GM23338 (cell line): ENCODE data around the gene RNASE11. TPM values are rescaled to one million over a fixed set of nuclear protein-coding genes. Genes with fewer than 3 reads are reported as not detected.

Experiments
- polyA plus RNA-seq: library from polyadenylated mRNA; unstranded; fragments of >200 nt; fragmentation: Nextera tagmentation; extraction: Ambion mirVana; gene quantifications from 2 replicates; pipeline ENCODE4 v1.2.1, GENCODE V29; 2016
- total RNA-seq: library from RNA; depleted of rRNA; stranded (reverse); fragments of >200 nt; shearing (Covaris generic); gene quantifications from 2 replicates; pipeline ENCODE4 v1.2.3, GENCODE V29; 2014; rRNA removed

The RNASE11 gene
- total and polyA plus RNA-seq, 2 experiments from 2014 or later: not detected

Other genes starting within 250 kb of the RNASE11 start
- gene PARP2, start 244.4 kb downstream of the RNASE11 start, total RNA-seq: 27.0 and 27.8 TPM in 2 replicates
- 39.5 and 42.7 TPM in 2 replicates for gene PARP2, start 244.4 kb downstream of the RNASE11 start, polyA plus RNA-seq
- 8.5 and 12.9 TPM in 2 replicates for gene TEP1, start 174.5 kb downstream of the RNASE11 start, total RNA-seq
- 3.0 and 3.2 TPM in 2 replicates for gene TEP1, start 174.5 kb downstream of the RNASE11 start, polyA plus RNA-seq
- gene KLHL33, start 151.8 kb downstream of the RNASE11 start, total RNA-seq: 0.12 and 0.35 TPM in 2 replicates
- gene KLHL33, start 151.8 kb downstream of the RNASE11 start, polyA plus RNA-seq: 0.09 and 0.15 TPM in 2 replicates
- gene OSGEP, start 133.2 kb downstream of the RNASE11 start, total RNA-seq: 59.5 and 62.8 TPM in 2 replicates
- gene OSGEP, start 133.2 kb downstream of the RNASE11 start, polyA plus RNA-seq: 29.0 and 35.1 TPM in 2 replicates
- 216 and 247 TPM in 2 replicates for gene APEX1, start 132.8 kb downstream of the RNASE11 start, total RNA-seq
- gene APEX1, start 132.8 kb downstream of the RNASE11 start, polyA plus RNA-seq: 279 and 291 TPM in 2 replicates
- 24.8 and 26.4 TPM in 2 replicates for gene PIP4P1, start 126.6 kb downstream of the RNASE11 start, total RNA-seq
- gene PIP4P1, start 126.6 kb downstream of the RNASE11 start, polyA plus RNA-seq: 18.9 and 20.9 TPM in 2 replicates
- 72.3 and 102 TPM in 2 replicates for gene PNP, start 118.6 kb downstream of the RNASE11 start, total RNA-seq
- gene PNP, start 118.6 kb downstream of the RNASE11 start, polyA plus RNA-seq: 56.1 and 60.7 TPM in 2 replicates
- gene RNASE10, start 82.5 kb downstream of the RNASE11 start, total RNA-seq: not detected in 2 replicates
- 0.65 and 0.82 TPM in 2 replicates for gene RNASE10, start 82.5 kb downstream of the RNASE11 start, polyA plus RNA-seq
- 0.24 and 0.74 TPM in 2 replicates for gene RNASE9, start 27.0 kb downstream of the RNASE11 start, total RNA-seq
- not detected in 2 replicates for gene RNASE9, start 27.0 kb downstream of the RNASE11 start, polyA plus RNA-seq
- gene RNASE12, start 3.4 kb upstream of the RNASE11 start, total RNA-seq: not detected in 2 replicates
- not detected in 2 replicates for gene RNASE12, start 3.4 kb upstream of the RNASE11 start, polyA plus RNA-seq
- not detected in 2 replicates for gene OR6S1, start 53.7 kb upstream of the RNASE11 start, total RNA-seq
- not detected in 2 replicates for gene OR6S1, start 53.7 kb upstream of the RNASE11 start, polyA plus RNA-seq
- 1.6 and 2.0 TPM in 2 replicates for gene RNASE4, start 96.6 kb upstream of the RNASE11 start, total RNA-seq
- 0.29 and 0.45 TPM in 2 replicates for gene RNASE4, start 96.6 kb upstream of the RNASE11 start, polyA plus RNA-seq
- gene ANG, start 100.8 kb upstream of the RNASE11 start, total RNA-seq: 2.3 and 5.1 TPM in 2 replicates
- 3.7 and 5.0 TPM in 2 replicates for gene ANG, start 100.8 kb upstream of the RNASE11 start, polyA plus RNA-seq
- gene EDDM3A, start 157.9 kb upstream of the RNASE11 start, total RNA-seq: not detected in 2 replicates
- gene EDDM3A, start 157.9 kb upstream of the RNASE11 start, polyA plus RNA-seq: not detected in 2 replicates
- not detected in 2 replicates for gene EDDM3B, start 180.4 kb upstream of the RNASE11 start, total RNA-seq
- not detected in 2 replicates for gene EDDM3B, start 180.4 kb upstream of the RNASE11 start, polyA plus RNA-seq
- gene RNASE6, start 193.3 kb upstream of the RNASE11 start, total RNA-seq: 0.45 TPM in 1 of 2 replicates, not detected in the other
- gene RNASE6, start 193.3 kb upstream of the RNASE11 start, polyA plus RNA-seq: not detected in 2 replicates
- 0.56 TPM in 1 of 2 replicates, not detected in the other for gene RNASE1, start 214.8 kb upstream of the RNASE11 start, total RNA-seq
- gene RNASE1, start 214.8 kb upstream of the RNASE11 start, polyA plus RNA-seq: 1.7 and 2.0 TPM in 2 replicates